Astrocyte (in vitro differentiated cells and primary cell): ENCODE data around the gene AGPAT3.

Source experiments
- CTCF ChIP-seq: IDR thresholded peaks from 2 replicates; pipeline ENCODE4 v1.5.1; 2011; ENCODE audit warnings: low read depth, mild to moderate bottlenecking, inconsistent platforms, low read length, moderate library complexity; ENCODE audit not compliant: insufficient read depth
- EZH2 ChIP-seq: IDR thresholded peaks from 2 replicates; pipeline ENCODE4 v1.6.1; 2012; ENCODE audit warnings: mild to moderate bottlenecking, low read length, inconsistent platforms; ENCODE audit not compliant: insufficient read depth

GRCh38 chr21:44006017-44006619 is 141.1 kb downstream of the AGPAT3 start:
- TF ChIP-seq CTCF (no peak), EZH2 (no peak)
